A549 (cell line): ENCODE measurements around the gene C19orf47. TPM values are rescaled to one million over a fixed set of nuclear protein-coding genes. Genes with fewer than 3 reads are reported as not detected.

Experiments
- ATAC-seq, 2 experiments: fragments of 200-7000 bp in 1 of 2; fragments of >200 bp in 1 of 2; cut with Nextera tagmentation in 1 of 2; cut with Tn5 transposase in 1 of 2; 3 replicates each; pipeline versions ENCODE4 v1.8.0 to v1.9.1; 2018 to 2020; ENCODE audit warnings: mild to moderate bottlenecking in 1 of 2, moderate library complexity in 1 of 2
- CTCF ChIA-PET: fragments of 300-600 bp; sonication (Branson Sonifier 250); formaldehyde crosslinking; extraction: SDS; loops from one replicate; lab custom pipeline; 2021; ENCODE audit warnings: antibody characterized with exemption, inconsistent platforms; lab: Yijun Ruan, JAX
- POLR2A ChIA-PET: fragments of 350-600 bp; formaldehyde crosslinking; extraction: SDS; loops from one replicate; lab custom pipeline; 2021; ENCODE audit warnings: antibody characterized with exemption, inconsistent platforms; lab: Yijun Ruan, JAX
- DNase-seq, 2 experiments: peaks; one replicate each; pipeline versions ENCODE4 v3.0.0 to v3.0.0-alpha.2; 2011 to 2016; ENCODE audit warnings: low read depth in 1 of 2, low spot score in 1 of 2
- FAIRE-seq: peaks from 2 replicates; lab custom pipeline; 2011; peaks lifted over from hg19 to GRCh38; lab: Jason Lieb, UNC
- H3K27ac ChIP-seq, 2 experiments: fragments of >200 bp; sonication (Bioruptor Twin); formaldehyde crosslinking; 3 replicates each; pipeline ENCODE4 v1.5.1; 2016 to 2017
- H3K4me1 ChIP-seq: fragments of >200 bp; sonication (Bioruptor Twin); formaldehyde crosslinking; 3 replicates; pipeline ENCODE4 v1.6.1; 2016
- H3K4me2 ChIP-seq: fragments of >200 bp; sonication (Bioruptor Twin); formaldehyde crosslinking; 3 replicates; pipeline ENCODE4 v1.6.1; 2016
- H3K4me3 ChIP-seq: fragments of >200 bp; sonication (Bioruptor Twin); formaldehyde crosslinking; 3 replicates; pipeline ENCODE4 v1.5.1; 2016
- H3K9me3 ChIP-seq: fragments of >200 bp; sonication (Bioruptor Twin); formaldehyde crosslinking; 3 replicates; pipeline ENCODE4 v1.6.1; 2016
- BCL3 ChIP-seq: fragments of >200 bp; sonication (Bioruptor Twin); formaldehyde crosslinking; IDR thresholded peaks from 3 replicates; pipeline ENCODE4 v1.6.1; 2016
- BHLHE40 ChIP-seq: IDR thresholded peaks from 2 replicates; pipeline ENCODE4 v1.6.1; 2012; ENCODE audit warnings: low read depth, low read length, inconsistent platforms
- CBX2 ChIP-seq: fragments of 200-600 bp; sonication (generic); IDR thresholded peaks from 2 replicates; pipeline ENCODE4 v1.6.1; 2016; ENCODE audit warnings: low read depth, mild to moderate bottlenecking, borderline replicate concordance
- CEBPB ChIP-seq, 2 experiments: fragments of >200 bp in 1 of 2; sonication (Bioruptor Twin) in 1 of 2; formaldehyde crosslinking in 1 of 2; IDR thresholded peaks; 2 replicates each; pipeline ENCODE4 v1.6.1; 2012 to 2016
- CHD2 ChIP-seq: fragments of 150-350 bp; IDR thresholded peaks from 2 replicates; pipeline ENCODE4 v1.6.1; 2014; ENCODE audit warnings: low read length; ENCODE audit not compliant: partially characterized antibody
- CTCF ChIP-seq: fragments of >200 bp; sonication (Bioruptor Twin); formaldehyde crosslinking; IDR thresholded peaks from 3 replicates; pipeline ENCODE4 v1.5.1; 2016
- E2F6 ChIP-seq: IDR thresholded peaks from 2 replicates; pipeline ENCODE4 v1.6.1; 2012; ENCODE audit warnings: low read depth, borderline replicate concordance
- EHMT2 ChIP-seq: fragments of 200-600 bp; sonication (generic); IDR thresholded peaks from 2 replicates; pipeline ENCODE4 v1.6.1; 2016; ENCODE audit warnings: antibody characterized with exemption, low read depth, mild to moderate bottlenecking, moderate library complexity
- ELK1 ChIP-seq: fragments of 150-350 bp; IDR thresholded peaks from 2 replicates; pipeline ENCODE4 v1.6.1; 2014; ENCODE audit warnings: low read depth, mild to moderate bottlenecking, low read length
- ESRRA ChIP-seq: fragments of 150-350 bp; IDR thresholded peaks from 2 replicates; pipeline ENCODE4 v1.6.1; 2014; ENCODE audit warnings: mild to moderate bottlenecking, low read length, borderline replicate concordance
- FOSB ChIP-seq: fragments of 250-450 bp; sonication (Bioruptor Pico); IDR thresholded peaks from 2 replicates; pipeline ENCODE4 v1.5.0; 2020; ENCODE audit warnings: mild to moderate bottlenecking, moderate library complexity
- FOSL2 ChIP-seq, 2 experiments: fragments of 450-650 bp in 1 of 2; fragments of >200 bp in 1 of 2; sonication (Bioruptor Twin) in 1 of 2; formaldehyde crosslinking; IDR thresholded peaks; 2 replicates each; pipeline versions ENCODE4 v1.5.0 to v1.6.1; 2016 to 2020; ENCODE audit warnings: mild to moderate bottlenecking in 1 of 2, moderate library complexity in 1 of 2
- HES2 ChIP-seq: fragments of >200 bp; sonication (Bioruptor Twin); formaldehyde crosslinking; IDR thresholded peaks from 2 replicates; pipeline ENCODE4 v1.6.1; 2016
- HMGXB4 ChIP-seq: fragments of 250-450 bp; sonication (Bioruptor Pico); IDR thresholded peaks from 2 replicates; pipeline ENCODE4 v1.5.0; 2021; ENCODE audit warnings: mild to moderate bottlenecking, moderate library complexity, borderline replicate concordance
- HOXB13 ChIP-seq: fragments of 250-450 bp; sonication (Bioruptor Pico); IDR thresholded peaks from 2 replicates; pipeline ENCODE4 v1.5.0; 2020; ENCODE audit warnings: low read depth, mild to moderate bottlenecking, moderate library complexity
- JUNB ChIP-seq: fragments of >200 bp; sonication (Bioruptor Twin); formaldehyde crosslinking; IDR thresholded peaks from 2 replicates; pipeline ENCODE4 v1.6.1; 2016
- MAX ChIP-seq: IDR thresholded peaks from 2 replicates; pipeline ENCODE4 v1.6.1; 2012
- NFE2L2 ChIP-seq: fragments of 150-350 bp; conservative IDR thresholded peaks from 2 replicates; pipeline ENCODE4 v1.6.1; 2014; ENCODE audit warnings: low read length
- NPAS2 ChIP-seq: fragments of 250-450 bp; sonication (Bioruptor Pico); IDR thresholded peaks from 2 replicates; pipeline ENCODE4 v1.8.0; 2022; ENCODE audit warnings: mild to moderate bottlenecking, moderate library complexity, borderline replicate concordance
- POLR2A ChIP-seq: IDR thresholded peaks from 2 replicates; pipeline ENCODE4 v1.6.1; 2012; ENCODE audit warnings: mild to moderate bottlenecking, low read length
- RCOR1 ChIP-seq: fragments of 150-350 bp; IDR thresholded peaks from 2 replicates; pipeline ENCODE4 v1.6.1; 2014; ENCODE audit warnings: antibody characterized with exemption, low read length, low read depth
- SMC3 ChIP-seq: fragments of >200 bp; sonication (Bioruptor Twin); formaldehyde crosslinking; IDR thresholded peaks from 3 replicates; pipeline ENCODE4 v1.6.1; 2018; ENCODE audit warnings: inconsistent platforms
- TFCP2L1 ChIP-seq: fragments of 250-450 bp; sonication (Bioruptor Pico); IDR thresholded peaks from 2 replicates; pipeline ENCODE4 v1.5.0; 2021; ENCODE audit warnings: mild to moderate bottlenecking
- ZC3H11A ChIP-seq: fragments of 450-650 bp; IDR thresholded peaks from 2 replicates; pipeline ENCODE4 v1.6.1; 2014; ENCODE audit warnings: antibody characterized with exemption, mild to moderate bottlenecking
- WGBS: methylation state at CpG from one replicate; pipeline ENCODE4 v1.1.6; 2017; ENCODE audit errors: missing lambda C conversion rate; 5-methylcytosine and 5-hydroxymethylcytosine counted together
- polyA plus RNA-seq, 4 experiments: library from polyadenylated mRNA; depleted of rRNA in 3 of 4; stranded (reverse); fragments of >200 nt; fragmentation: RNase III in 1 of 4; extraction: RNeasy Plus Mini Kit Qiagen cat#74134 plus additional on column Dnase treatment in 1 of 4; gene quantifications; 2 replicates in 3 of 4; 3 replicates in 1 of 4; pipeline ENCODE4 v1.2.3, GENCODE V29; 2011 to 2017

Gene C19orf47
- polyA plus RNA-seq, 2 of the 4 experiments (the other 2 are of a cell fraction): 25.7 to 39.8 TPM

- Histone ChIP-seq H3K4me3 (no peak overlapping the region), H3K4me2 (no peak overlapping the region), H3K27ac (no peak overlapping the region), H3K9me3 (no peaks in the 10 kb centered on the region), H3K4me1 (no peaks in the 10 kb centered on the region)
- ChIA-PET CTCF (interaction anchor here (0.6 to 6.9 kb wide), 8 partner anchors 9 to 83 kb away, joined by 3 to 45 read pairs (median 3); partner anchors contain the start of genes C19orf47 and PLD3), POLR2A (no interaction called here)
- DNase-seq: no peak
- 94% methylated on average over 5 of the region's 5 CpGs for WGBS
- TF ChIP-seq BCL3: no peak
- TF ChIP-seq SMC3: no peak
- TF ChIP-seq CTCF: no peak
- no peak for TF ChIP-seq EHMT2
- no peak for TF ChIP-seq BHLHE40
- TF ChIP-seq FOSL2 (IDR thresholded peaks at IDR 0.05): no peak
- no peak for TF ChIP-seq FOSL2 (CRISPR knock-in tag; IDR thresholded peaks at IDR 0.05)
- no peak for TF ChIP-seq HOXB13 (CRISPR knock-in tag)
- no peak for TF ChIP-seq ESRRA
- no peak for TF ChIP-seq JUNB
- TF ChIP-seq CHD2: no peak
- TF ChIP-seq HMGXB4 (CRISPR knock-in tag): no peak
- no peak for TF ChIP-seq RCOR1
- ATAC-seq: no peak
- no peak for FAIRE-seq
Observed at GRCh38 chr19:40337594-40337993, 10.6 kb downstream of the C19orf47 start.

GRCh38 chr19:40337107-40337506, 11.1 kb downstream of the C19orf47 start:
- Histone ChIP-seq H3K4me1 (no peaks in the 10 kb centered on the region), H3K4me3 (no peak overlapping the region), H3K27ac (no peak overlapping the region), H3K4me2 (no peak overlapping the region), H3K9me3 (no peaks in the 10 kb centered on the region)
- ChIA-PET CTCF (interaction anchor here (0.6 to 6.9 kb wide), 9 partner anchors 10 to 83 kb away, joined by 3 to 45 read pairs (median 3); partner anchors contain the start of genes C19orf47 and PLD3), POLR2A (interaction anchor here (1.0 kb wide), 1 partner anchor 11 kb away, joined by 4 read pairs; the partner anchor contains the start of genes C19orf47 and PLD3)
- TF ChIP-seq TFCP2L1 (CRISPR knock-in tag): no peak
- ATAC-seq (no peak), DNase-seq (no peak), FAIRE-seq (no peak)
- 95% methylated on average over 2 of the region's 2 CpGs for WGBS

- DNase-seq: no peak
- POLR2A ChIA-PET: interaction anchor here (1.0 kb wide), 1 partner anchor 12 kb away, joined by 4 read pairs; the partner anchor contains the start of genes C19orf47 and PLD3
- no peak for FAIRE-seq
- no peaks in the 10 kb centered on the region for H3K9me3 ChIP-seq
- no peaks in the 10 kb centered on the region for H3K4me1 ChIP-seq
- no peak overlapping the region for H3K4me3 ChIP-seq
- no peak overlapping the region for H3K4me2 ChIP-seq
- CTCF ChIA-PET: interaction anchor here (0.8 to 6.9 kb wide), 7 partner anchors 10 to 84 kb away, joined by 3 to 45 read pairs (median 8); partner anchors contain the start of genes C19orf47 and PLD3
- H3K27ac ChIP-seq: no peak overlapping the region
- WGBS: 95% methylated on average over 2 of the region's 2 CpGs
- ATAC-seq: no peak
- TF ChIP-seq ELK1: no peak
- TF ChIP-seq MAX: no peak
- no peak for TF ChIP-seq NFE2L2
- no peak for TF ChIP-seq CBX2
- no peak for TF ChIP-seq CTCF
- TF ChIP-seq POLR2A: no peak
- TF ChIP-seq E2F6: no peak
- no peak for TF ChIP-seq CEBPB (IDR thresholded peaks at IDR 0.05)
- TF ChIP-seq HES2: no peak
- no peak for TF ChIP-seq NPAS2 (CRISPR knock-in tag)
- TF ChIP-seq CHD2: no peak
- no peak for TF ChIP-seq FOSB (CRISPR knock-in tag)
- no peak for TF ChIP-seq BHLHE40
- no peak for TF ChIP-seq ZC3H11A
Observed at GRCh38 chr19:40336601-40336900, 11.6 kb downstream of the C19orf47 start.
